ENCODE results near the gene CHD2. TPM values are rescaled to one million over a fixed set of nuclear protein-coding genes. Genes with fewer than 3 reads are reported as not detected.

The CHD2 gene
- total RNA-seq, 1 donor from 2014 or later = 65.6 TPM

DNA sequence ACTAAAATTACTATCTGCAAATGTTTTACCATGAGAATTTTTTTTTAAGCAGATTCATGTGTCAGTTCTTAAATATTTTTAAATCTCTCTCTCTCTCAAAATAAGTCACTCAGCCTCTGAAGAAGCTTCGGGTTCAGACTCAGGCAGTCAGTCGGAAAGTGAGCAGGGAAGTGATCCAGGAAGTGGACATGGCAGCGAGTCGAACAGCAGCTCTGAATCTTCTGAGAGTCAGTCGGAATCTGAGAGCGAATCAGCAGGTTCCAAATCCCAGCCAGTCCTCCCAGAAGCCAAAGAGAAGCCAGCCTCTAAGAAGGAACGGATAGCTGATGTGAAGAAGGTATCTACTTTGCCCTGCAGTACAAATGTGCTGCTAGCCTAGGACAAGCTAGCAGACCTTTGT, 24.1 kb downstream of the CHD2 start:
- H3K27me3 ChIP-seq (ENCODE audit: control insufficient read depth, insufficient read depth, low read length) = no peaks in the 10 kb centered on the region
- TF ChIP-seq, protein P1, sequence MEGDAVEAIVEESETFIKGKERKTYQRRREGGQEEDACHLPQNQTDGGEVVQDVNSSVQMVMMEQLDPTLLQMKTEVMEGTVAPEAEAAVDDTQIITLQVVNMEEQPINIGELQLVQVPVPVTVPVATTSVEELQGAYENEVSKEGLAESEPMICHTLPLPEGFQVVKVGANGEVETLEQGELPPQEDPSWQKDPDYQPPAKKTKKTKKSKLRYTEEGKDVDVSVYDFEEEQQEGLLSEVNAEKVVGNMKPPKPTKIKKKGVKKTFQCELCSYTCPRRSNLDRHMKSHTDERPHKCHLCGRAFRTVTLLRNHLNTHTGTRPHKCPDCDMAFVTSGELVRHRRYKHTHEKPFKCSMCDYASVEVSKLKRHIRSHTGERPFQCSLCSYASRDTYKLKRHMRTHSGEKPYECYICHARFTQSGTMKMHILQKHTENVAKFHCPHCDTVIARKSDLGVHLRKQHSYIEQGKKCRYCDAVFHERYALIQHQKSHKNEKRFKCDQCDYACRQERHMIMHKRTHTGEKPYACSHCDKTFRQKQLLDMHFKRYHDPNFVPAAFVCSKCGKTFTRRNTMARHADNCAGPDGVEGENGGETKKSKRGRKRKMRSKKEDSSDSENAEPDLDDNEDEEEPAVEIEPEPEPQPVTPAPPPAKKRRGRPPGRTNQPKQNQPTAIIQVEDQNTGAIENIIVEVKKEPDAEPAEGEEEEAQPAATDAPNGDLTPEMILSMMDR (IDR thresholded peaks at IDR 0.05; ENCODE audit: insufficient read depth, low read length, severe bottlenecking) = no peak
- FAIRE-seq (no peak), DNase-seq (ENCODE audit: low read depth) (no peak)
- no peak overlapping the region for H3K4me3 ChIP-seq (ENCODE audit: low read depth, low read length)
- H3K36me3 ChIP-seq (ENCODE audit: control insufficient read depth, insufficient read depth, low read length) = peaks cover 24% of the 10 kb centered on the region

DNA sequence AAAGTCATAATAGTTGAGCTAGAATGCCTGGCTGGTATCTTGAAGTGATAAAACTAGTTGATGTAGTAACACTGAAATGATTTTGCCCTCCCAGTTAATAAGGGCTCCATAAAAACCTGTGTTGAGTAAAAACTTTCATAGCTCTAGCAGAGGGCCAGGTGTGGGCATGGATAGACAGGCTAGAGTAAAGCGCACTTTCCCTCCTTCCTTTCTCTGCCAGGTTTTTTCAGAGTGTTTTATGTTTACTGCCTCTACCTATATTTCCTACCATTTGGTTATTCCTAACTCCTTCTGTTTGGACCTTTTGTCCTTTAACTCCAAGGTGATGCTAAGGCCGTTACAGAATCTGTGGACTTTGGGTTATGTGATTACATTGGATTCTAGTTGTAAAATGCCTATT, 25.3 kb downstream of the CHD2 start:
- FAIRE-seq (no peak), DNase-seq (ENCODE audit: low read depth) (no peak)
- no peak overlapping the region for H3K4me3 ChIP-seq (ENCODE audit: low read depth, low read length)
- TF ChIP-seq, protein P1 (IDR thresholded peaks at IDR 0.05; ENCODE audit: insufficient read depth, low read length, severe bottlenecking) = no peak
- peaks cover 28% of the 10 kb centered on the region for H3K36me3 ChIP-seq (ENCODE audit: control insufficient read depth, insufficient read depth, low read length)
- no peaks in the 10 kb centered on the region for H3K27me3 ChIP-seq (ENCODE audit: control insufficient read depth, insufficient read depth, low read length)

DNA sequence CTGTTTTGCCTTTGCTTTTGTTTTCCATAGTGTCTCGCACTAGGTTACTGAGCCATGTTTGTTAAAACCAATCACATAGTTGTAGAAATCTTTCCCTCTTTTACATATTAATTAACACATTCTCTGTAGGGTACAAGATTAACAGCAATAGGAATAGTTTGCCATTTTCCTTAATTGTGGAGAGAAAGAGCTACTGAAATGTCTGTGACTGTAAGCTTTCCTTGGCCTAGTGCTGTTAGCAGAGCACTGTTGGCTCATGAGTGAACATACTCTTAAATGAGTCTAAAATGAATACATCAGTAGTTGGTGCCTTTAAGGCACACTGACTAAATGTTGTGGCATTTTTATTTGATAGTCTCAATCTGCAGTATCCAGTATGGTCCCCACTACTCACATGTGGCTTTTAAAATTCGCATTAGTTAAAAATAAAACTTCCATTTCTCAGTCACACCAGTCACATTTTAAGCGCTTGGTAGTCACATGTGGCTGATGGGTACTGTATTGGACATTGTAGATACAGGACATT, 28.2 kb downstream of the CHD2 start:
- no peak for DNase-seq (ENCODE audit: low read depth)
- no peak for FAIRE-seq
- H3K27me3 ChIP-seq (ENCODE audit: control insufficient read depth, insufficient read depth, low read length) = no peaks in the 10 kb centered on the region
- H3K4me3 ChIP-seq (ENCODE audit: low read depth, low read length) = no peak overlapping the region
- TF ChIP-seq, protein P1 (IDR thresholded peaks at IDR 0.05; ENCODE audit: insufficient read depth, low read length, severe bottlenecking) = no peak
- peaks cover 27% of the 10 kb centered on the region for H3K36me3 ChIP-seq (ENCODE audit: control insufficient read depth, insufficient read depth, low read length)

DNA sequence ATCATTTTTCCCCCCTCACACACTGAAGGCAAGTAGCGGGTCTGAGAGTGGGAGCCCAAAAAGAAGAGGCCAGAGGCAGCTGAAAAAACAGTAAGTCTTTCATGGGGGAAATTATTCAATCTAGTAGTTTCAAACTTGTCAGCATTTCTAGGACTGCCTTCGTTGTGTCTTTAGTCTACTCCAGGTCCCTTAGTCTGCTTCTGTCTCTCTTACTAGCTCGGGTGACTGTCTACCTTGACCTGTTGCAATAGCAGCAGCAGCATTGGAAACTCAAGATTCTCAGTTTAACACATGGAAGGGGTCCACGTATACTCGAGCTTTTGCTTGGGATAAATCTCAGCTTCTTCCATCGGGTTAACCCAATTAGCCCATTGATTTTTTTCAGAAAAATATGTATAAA, 28.9 kb downstream of the CHD2 start:
- DNase-seq (ENCODE audit: low read depth) = no peak
- no peak for FAIRE-seq
- TF ChIP-seq, protein P1 (IDR thresholded peaks at IDR 0.05; ENCODE audit: insufficient read depth, low read length, severe bottlenecking) = no peak

DNA sequence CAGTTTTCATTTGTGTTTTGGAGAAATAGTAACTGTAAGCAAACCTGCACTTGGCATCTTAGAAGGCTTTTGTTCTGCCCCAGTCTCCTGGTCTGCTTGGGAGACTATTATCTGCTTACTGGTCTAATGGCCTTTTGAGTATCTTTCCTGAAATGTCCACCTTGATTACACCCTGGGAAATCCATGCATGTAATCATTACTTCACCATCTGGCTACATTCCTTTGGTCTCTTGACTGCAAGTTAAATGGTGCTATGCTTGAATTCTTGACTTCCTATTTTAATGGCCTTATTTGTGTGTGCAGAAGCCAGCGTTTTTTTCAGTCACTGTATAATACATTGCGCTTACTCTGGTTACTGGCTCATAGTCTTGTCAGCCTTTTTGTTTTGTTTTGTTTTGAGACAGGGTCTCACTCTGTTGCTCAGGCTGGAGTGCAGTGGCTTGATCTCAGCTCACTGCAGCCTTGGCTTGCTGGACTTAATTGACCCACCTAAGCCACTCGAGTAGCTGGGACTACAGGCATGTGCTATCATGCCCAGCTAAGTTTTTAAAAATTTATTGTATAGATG, 30.0 kb downstream of the CHD2 start:
- no peak for DNase-seq (ENCODE audit: low read depth)
- Histone ChIP-seq H3K4me3 (ENCODE audit: low read depth, low read length) (no peak overlapping the region), H3K27me3 (ENCODE audit: control insufficient read depth, insufficient read depth, low read length) (no peaks in the 10 kb centered on the region), H3K36me3 (ENCODE audit: control insufficient read depth, insufficient read depth, low read length) (peaks cover 30% of the 10 kb centered on the region)
- no peak for FAIRE-seq
- TF ChIP-seq, protein P1 (IDR thresholded peaks at IDR 0.05; ENCODE audit: insufficient read depth, low read length, severe bottlenecking) = no peak

More for the DNA sequence above, 28.9 kb downstream of the CHD2 start:
- Histone ChIP-seq H3K36me3 (ENCODE audit: control insufficient read depth, insufficient read depth, low read length) (peaks cover 30% of the 10 kb centered on the region), H3K27me3 (ENCODE audit: control insufficient read depth, insufficient read depth, low read length) (no peaks in the 10 kb centered on the region), H3K4me3 (ENCODE audit: low read depth, low read length) (no peak overlapping the region)

DNA sequence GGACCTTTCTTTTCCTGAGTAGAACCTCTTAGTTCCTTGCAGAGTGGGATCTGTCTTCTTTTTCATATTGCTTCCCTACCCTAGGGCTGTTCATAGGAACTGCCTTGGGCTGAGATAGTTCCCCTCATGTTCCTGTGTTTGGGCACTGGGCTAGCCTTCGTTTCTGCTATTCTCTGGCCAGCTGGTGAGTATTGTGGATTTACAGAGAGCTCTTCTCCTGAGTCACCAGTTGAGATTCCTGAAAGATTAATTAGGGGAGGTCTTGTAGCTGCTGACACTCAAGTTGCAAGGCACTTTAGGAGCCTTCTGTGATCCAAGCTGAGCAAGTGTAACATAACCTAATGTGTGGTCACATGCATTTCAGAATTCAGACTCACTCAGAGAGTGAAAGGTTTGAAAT, 30.7 kb downstream of the CHD2 start:
- FAIRE-seq (no peak), DNase-seq (ENCODE audit: low read depth) (peak; percentile 45)
- TF ChIP-seq, protein P1 (IDR thresholded peaks at IDR 0.05; ENCODE audit: insufficient read depth, low read length, severe bottlenecking) = no peak
- Histone ChIP-seq H3K27me3 (ENCODE audit: control insufficient read depth, insufficient read depth, low read length) (no peaks in the 10 kb centered on the region), H3K4me3 (ENCODE audit: low read depth, low read length) (no peak overlapping the region), H3K36me3 (ENCODE audit: control insufficient read depth, insufficient read depth, low read length) (peaks cover 30% of the 10 kb centered on the region)
